ENCODE results near the gene FAT1. TPM values are rescaled to one million over a fixed set of nuclear protein-coding genes. Genes with fewer than 3 reads are reported as not detected.

The FAT1 gene
- total and polyA plus RNA-seq, 5 donors from 2014 or later, result 0.10 TPM; not detected in 4

GRCh38 chr4:186717556-186717955, 6.1 kb downstream of the FAT1 start:
- H3K4me3 Mint-ChIP-seq, result no peak overlapping the region
- ATAC-seq (ENCODE audit: low read depth in 2 of 2) (no peak), DNase-seq (no peak)

GRCh38 chr4:186715077-186715476, 8.6 kb downstream of the FAT1 start:
- no peaks in the 10 kb centered on the region for H3K27me3 ChIP-seq (ENCODE audit: control insufficient read depth, insufficient read depth, low read length)
- Mint-ChIP-seq H3K27me3 (peaks cover 5% of the 10 kb centered on the region), H3K4me3 (no peak overlapping the region), H3K4me1 (peaks cover 0 to 5% (median 0%) of the 10 kb centered on the region in 4 donors), H3K27ac (no peak overlapping the region), H3K36me3 (no peaks in the 10 kb centered on the region), H3K9me3 (peaks cover 3 to 20% (median 7%) of the 10 kb centered on the region in 7 donors)
- H3K4me1 ChIP-seq (ENCODE audit: control insufficient read depth, insufficient read depth, low read length, poor library complexity, severe bottlenecking), result no peaks in the 10 kb centered on the region
- no peak overlapping the region for H3K27ac ChIP-seq (ENCODE audit: insufficient read depth, low read length, poor library complexity, severe bottlenecking)
- no peak for DNase-seq
- no peak overlapping the region for H3K4me3 ChIP-seq (ENCODE audit: low read depth, low read length)
- H3K36me3 ChIP-seq (ENCODE audit: control insufficient read depth, insufficient read depth, low read length), result no peaks in the 10 kb centered on the region
- H3K9me3 ChIP-seq (ENCODE audit: control insufficient read depth in 2 of 2, low read length in 2 of 2), result peaks cover 7 to 11% of the 10 kb centered on the region in 2 experiments
- ATAC-seq (ENCODE audit: low read depth in 2 of 2), result no peak

More at GRCh38 chr4:186717556-186717955, 6.1 kb downstream of the FAT1 start:
- Histone ChIP-seq H3K27ac (ENCODE audit: insufficient read depth, low read length, poor library complexity, severe bottlenecking) (no peak overlapping the region), H3K4me3 (ENCODE audit: low read depth, low read length) (no peak overlapping the region), H3K27me3 (ENCODE audit: control insufficient read depth, insufficient read depth, low read length) (no peaks in the 10 kb centered on the region), H3K9me3 (ENCODE audit: control insufficient read depth in 2 of 2, low read length in 2 of 2) (peaks cover 7 to 11% of the 10 kb centered on the region in 2 experiments), H3K4me1 (ENCODE audit: control insufficient read depth, insufficient read depth, low read length, poor library complexity, severe bottlenecking) (no peaks in the 10 kb centered on the region), H3K36me3 (ENCODE audit: control insufficient read depth, insufficient read depth, low read length) (no peaks in the 10 kb centered on the region)
- H3K9me3 Mint-ChIP-seq, result peaks cover 3 to 18% (median 6%) of the 10 kb centered on the region in 7 donors
- no peak overlapping the region for H3K27ac Mint-ChIP-seq
- peaks cover 19% of the 10 kb centered on the region for H3K27me3 Mint-ChIP-seq
- no peaks in the 10 kb centered on the region for H3K36me3 Mint-ChIP-seq
- peaks cover 0 to 7% (median 1%) of the 10 kb centered on the region in 4 donors for H3K4me1 Mint-ChIP-seq

GRCh38 chr4:186714006-186714675, 9.5 kb downstream of the FAT1 start:
- Mint-ChIP-seq H3K27me3 (peaks cover 5% of the 10 kb centered on the region), H3K27ac (no peak overlapping the region), H3K4me3 (no peak overlapping the region), H3K36me3 (no peaks in the 10 kb centered on the region), H3K4me1 (peaks cover 0 to 5% (median 0%) of the 10 kb centered on the region in 4 donors), H3K9me3 (peaks cover 3 to 20% (median 7%) of the 10 kb centered on the region in 7 donors)
- Histone ChIP-seq H3K4me1 (ENCODE audit: control insufficient read depth, insufficient read depth, low read length, poor library complexity, severe bottlenecking) (no peaks in the 10 kb centered on the region), H3K27ac (ENCODE audit: insufficient read depth, low read length, poor library complexity, severe bottlenecking) (no peak overlapping the region), H3K36me3 (ENCODE audit: control insufficient read depth, insufficient read depth, low read length) (no peaks in the 10 kb centered on the region), H3K27me3 (ENCODE audit: control insufficient read depth, insufficient read depth, low read length) (no peaks in the 10 kb centered on the region), H3K4me3 (ENCODE audit: low read depth, low read length) (no peak overlapping the region), H3K9me3 (ENCODE audit: control insufficient read depth in 2 of 2, low read length in 2 of 2) (peaks cover 0 to 6% of the 10 kb centered on the region in 2 experiments)
- DNase-seq (no peak), ATAC-seq (ENCODE audit: low read depth in 2 of 2) (no peak)

GRCh38 chr4:186712690-186713089, 11.0 kb downstream of the FAT1 start:
- H3K9me3 ChIP-seq (ENCODE audit: control insufficient read depth in 2 of 2, low read length in 2 of 2), result peaks cover 0 to under 1% of the 10 kb centered on the region in 2 experiments
- H3K36me3 ChIP-seq (ENCODE audit: control insufficient read depth, insufficient read depth, low read length), result no peaks in the 10 kb centered on the region
- H3K9me3 Mint-ChIP-seq, result peaks cover 1 to 15% (median 3%) of the 10 kb centered on the region in 7 donors
- no peaks in the 10 kb centered on the region for H3K36me3 Mint-ChIP-seq
- H3K27ac ChIP-seq (ENCODE audit: insufficient read depth, low read length, poor library complexity, severe bottlenecking), result no peak overlapping the region
- no peak overlapping the region for H3K27ac Mint-ChIP-seq
- H3K4me1 Mint-ChIP-seq, result peaks cover 0 to 5% (median 0%) of the 10 kb centered on the region in 4 donors
- no peak overlapping the region for H3K4me3 Mint-ChIP-seq
- no peaks in the 10 kb centered on the region for H3K27me3 ChIP-seq (ENCODE audit: control insufficient read depth, insufficient read depth, low read length)
- DNase-seq (no peak), ATAC-seq (ENCODE audit: low read depth in 2 of 2) (no peak)
- no peaks in the 10 kb centered on the region for H3K4me1 ChIP-seq (ENCODE audit: control insufficient read depth, insufficient read depth, low read length, poor library complexity, severe bottlenecking)
- H3K27me3 Mint-ChIP-seq, result peaks cover 2% of the 10 kb centered on the region
- no peak overlapping the region for H3K4me3 ChIP-seq (ENCODE audit: low read depth, low read length)

- no peak overlapping the region for H3K4me3 Mint-ChIP-seq
- H3K4me3 ChIP-seq (ENCODE audit: low read depth, low read length), result no peak overlapping the region
- H3K36me3 ChIP-seq (ENCODE audit: control insufficient read depth, insufficient read depth, low read length), result no peaks in the 10 kb centered on the region
These were observed 13.0 kb downstream of the FAT1 start for GRCh38 chr4:186710521-186711119.

GRCh38 chr4:186709517-186709916, 14.1 kb downstream of the FAT1 start:
- Histone ChIP-seq H3K27me3 (ENCODE audit: control insufficient read depth, insufficient read depth, low read length) (no peaks in the 10 kb centered on the region), H3K9me3 (ENCODE audit: control insufficient read depth in 2 of 2, low read length in 2 of 2) (no peaks in the 10 kb centered on the region), H3K4me1 (ENCODE audit: control insufficient read depth, insufficient read depth, low read length, poor library complexity, severe bottlenecking) (no peaks in the 10 kb centered on the region), H3K27ac (ENCODE audit: insufficient read depth, low read length, poor library complexity, severe bottlenecking) (no peak overlapping the region), H3K4me3 (ENCODE audit: low read depth, low read length) (no peak overlapping the region), H3K36me3 (ENCODE audit: control insufficient read depth, insufficient read depth, low read length) (no peaks in the 10 kb centered on the region)
- Mint-ChIP-seq H3K4me1 (no peaks in the 10 kb centered on the region), H3K9me3 (peaks cover 0 to 17% (median 2%) of the 10 kb centered on the region in 7 donors), H3K36me3 (no peaks in the 10 kb centered on the region), H3K27ac (no peak overlapping the region), H3K4me3 (no peak overlapping the region), H3K27me3 (no peaks in the 10 kb centered on the region)
- ATAC-seq (ENCODE audit: low read depth in 2 of 2), result no peak
- DNase-seq, result no peak

More at GRCh38 chr4:186710521-186711119, 13.0 kb downstream of the FAT1 start:
- DNase-seq (no peak), ATAC-seq (ENCODE audit: low read depth in 2 of 2) (no peak)
- Histone ChIP-seq H3K27me3 (ENCODE audit: control insufficient read depth, insufficient read depth, low read length) (no peaks in the 10 kb centered on the region), H3K9me3 (ENCODE audit: control insufficient read depth in 2 of 2, low read length in 2 of 2) (no peaks in the 10 kb centered on the region), H3K4me1 (ENCODE audit: control insufficient read depth, insufficient read depth, low read length, poor library complexity, severe bottlenecking) (no peaks in the 10 kb centered on the region), H3K27ac (ENCODE audit: insufficient read depth, low read length, poor library complexity, severe bottlenecking) (no peak overlapping the region)
- no peaks in the 10 kb centered on the region for H3K36me3 Mint-ChIP-seq
- no peaks in the 10 kb centered on the region for H3K27me3 Mint-ChIP-seq
- no peaks in the 10 kb centered on the region for H3K4me1 Mint-ChIP-seq
- H3K9me3 Mint-ChIP-seq, result peaks cover 0 to 17% (median 2%) of the 10 kb centered on the region in 7 donors
- H3K27ac Mint-ChIP-seq, result no peak overlapping the region

GRCh38 chr4:186708554-186708953, 15.1 kb downstream of the FAT1 start:
- H3K27ac ChIP-seq (ENCODE audit: insufficient read depth, low read length, poor library complexity, severe bottlenecking), result no peak overlapping the region
- no peaks in the 10 kb centered on the region for H3K4me1 ChIP-seq (ENCODE audit: control insufficient read depth, insufficient read depth, low read length, poor library complexity, severe bottlenecking)
- no peak for ATAC-seq (ENCODE audit: low read depth in 2 of 2)
- no peaks in the 10 kb centered on the region for H3K27me3 Mint-ChIP-seq
- peaks cover 0 to 17% (median 2%) of the 10 kb centered on the region in 7 donors for H3K9me3 Mint-ChIP-seq
- no peak overlapping the region for H3K4me3 Mint-ChIP-seq
- H3K4me3 ChIP-seq (ENCODE audit: low read depth, low read length), result no peak overlapping the region
- no peaks in the 10 kb centered on the region for H3K36me3 ChIP-seq (ENCODE audit: control insufficient read depth, insufficient read depth, low read length)
- no peaks in the 10 kb centered on the region for H3K9me3 ChIP-seq (ENCODE audit: control insufficient read depth in 2 of 2, low read length in 2 of 2)
- no peak overlapping the region for H3K27ac Mint-ChIP-seq
- H3K27me3 ChIP-seq (ENCODE audit: control insufficient read depth, insufficient read depth, low read length), result no peaks in the 10 kb centered on the region
- no peaks in the 10 kb centered on the region for H3K4me1 Mint-ChIP-seq
- H3K36me3 Mint-ChIP-seq, result no peaks in the 10 kb centered on the region
- DNase-seq, result no peak
